ENCODE results near the gene CFAP299.
A peak's percentile ranks its signal among the peaks of the same experiment; 100 is the strongest.

Gene CFAP299

GRCh38 chr4:80452055-80452454 is 116.5 kb downstream of the CFAP299 start:
- no peak for TF ChIP-seq Cebpa-rat (IDR thresholded peaks at IDR 0.05)
- H4K20me1 ChIP-seq = no peaks in the 10 kb centered on the region
- H3K4me1 ChIP-seq = no peaks in the 10 kb centered on the region
- peaks cover 8 to 38% (median 30%) of the 10 kb centered on the region in 11 experiments for H3K9me3 ChIP-seq (replicated peaks in 1 of 11)
- H3K27ac ChIP-seq = no peak overlapping the region
- H3K27me3 ChIP-seq = no peaks in the 10 kb centered on the region
- no peak overlapping the region for H3K9ac ChIP-seq
- H3K36me3 ChIP-seq = no peaks in the 10 kb centered on the region
- no peak overlapping the region for H3K4me2 ChIP-seq
- no peak overlapping the region for H3K4me3 ChIP-seq

- Histone ChIP-seq H3K27me3 (no peaks in the 10 kb centered on the region), H3K36me3 (no peaks in the 10 kb centered on the region), H3K4me3 (no peak overlapping the region), H3K4me2 (no peak overlapping the region), H3K9me3 (replicated peaks in 1 of 11) (peaks cover 8 to 32% (median 28%) of the 10 kb centered on the region in 11 experiments), H3K27ac (no peak overlapping the region), H3K9ac (no peak overlapping the region), H4K20me1 (no peaks in the 10 kb centered on the region), H3K4me1 (no peaks in the 10 kb centered on the region)
- TF ChIP-seq Cebpa-rat (IDR thresholded peaks at IDR 0.05) = no peak
Observed at GRCh38 chr4:80452768-80453167, 117.2 kb downstream of the CFAP299 start.

- no peak overlapping the region for H3K4me2 ChIP-seq
- H3K9ac ChIP-seq = no peak overlapping the region
Observed at GRCh38 chr4:80454040-80454439, 118.5 kb downstream of the CFAP299 start.

GRCh38 chr4:80454556-80454955 is 119.0 kb downstream of the CFAP299 start:
- Histone ChIP-seq H3K4me2 (no peak overlapping the region), H3K4me3 (no peak overlapping the region), H3K27ac (no peak overlapping the region), H3K4me1 (no peaks in the 10 kb centered on the region), H3K27me3 (no peaks in the 10 kb centered on the region), H3K9me3 (replicated peaks in 1 of 11) (peaks cover 8 to 31% (median 28%) of the 10 kb centered on the region in 11 experiments), H3K9ac (no peak overlapping the region), H3K36me3 (no peaks in the 10 kb centered on the region), H4K20me1 (no peaks in the 10 kb centered on the region)
- no peak for TF ChIP-seq Cebpa-rat (IDR thresholded peaks at IDR 0.05)

More at GRCh38 chr4:80454040-80454439, 118.5 kb downstream of the CFAP299 start:
- Histone ChIP-seq H3K9me3 (replicated peaks in 1 of 11) (peaks cover 8 to 31% (median 28%) of the 10 kb centered on the region in 11 experiments), H3K4me1 (no peaks in the 10 kb centered on the region), H4K20me1 (no peaks in the 10 kb centered on the region), H3K27me3 (no peaks in the 10 kb centered on the region), H3K4me3 (no peak overlapping the region), H3K36me3 (no peaks in the 10 kb centered on the region), H3K27ac (no peak overlapping the region)
- TF ChIP-seq Cebpa-rat (IDR thresholded peaks at IDR 0.05) = no peak

GRCh38 chr4:80459918-80460473 is 124.5 kb downstream of the CFAP299 start:
- Histone ChIP-seq H3K36me3 (no peaks in the 10 kb centered on the region), H3K4me1 (peaks cover 6 to 24% (median 19%) of the 10 kb centered on the region in 10 experiments; a peak in 16 of 20 replicates), H3K4me3 (no peak overlapping the region), H4K20me1 (no peaks in the 10 kb centered on the region), H3K9ac (no peak overlapping the region), H3K4me2 (no peak overlapping the region), H3K27ac (no peak overlapping the region), H3K9me3 (replicated peaks in 1 of 11) (no peaks in the 10 kb centered on the region), H3K27me3 (no peaks in the 10 kb centered on the region)
- no peak for TF ChIP-seq Cebpa-rat (IDR thresholded peaks at IDR 0.05)

GRCh38 chr4:80461412-80461811 is 125.9 kb downstream of the CFAP299 start:
- H3K9ac ChIP-seq = no peak overlapping the region
- H3K36me3 ChIP-seq = no peaks in the 10 kb centered on the region
- no peaks in the 10 kb centered on the region for H4K20me1 ChIP-seq
- peaks cover 6 to 24% (median 19%) of the 10 kb centered on the region in 10 experiments; a peak in 16 of 20 replicates for H3K4me1 ChIP-seq
- no peaks in the 10 kb centered on the region for H3K9me3 ChIP-seq (replicated peaks in 1 of 11)
- no peaks in the 10 kb centered on the region for H3K27me3 ChIP-seq
- no peak for TF ChIP-seq Cebpa-rat (IDR thresholded peaks at IDR 0.05)
- peak overlapping the region in 5 of 11 experiments; percentile 11 to 62 (median 50); a peak in 5 of 22 replicates for H3K4me2 ChIP-seq
- H3K4me3 ChIP-seq = no peak overlapping the region
- H3K27ac ChIP-seq = no peak overlapping the region

GRCh38 chr4:80462621-80463091 is 127.1 kb downstream of the CFAP299 start:
- Histone ChIP-seq H3K4me1 (peaks cover 6 to 27% (median 19%) of the 10 kb centered on the region in 10 experiments; a peak in 16 of 20 replicates), H3K9me3 (replicated peaks in 1 of 11) (0 out of 22 replicates have a peak, but pooled peaks cover 0 to 4% (median 0%) of the 10 kb centered on the region in 11 experiments), H3K4me3 (peak overlapping the region in 9 of 10 experiments; percentile 5 to 52 (median 34); a peak in 12 of 20 replicates), H3K27me3 (no peaks in the 10 kb centered on the region), H3K9ac (peak overlapping the region in 8 of 11 experiments; percentile 11 to 69 (median 40); a peak in 13 of 22 replicates), H3K27ac (peak overlapping the region; percentile 17 to 79 (median 62); a peak in 20 of 22 replicates), H3K4me2 (peak overlapping the region; percentile 34 to 62 (median 49); a peak in 20 of 22 replicates), H4K20me1 (no peaks in the 10 kb centered on the region), H3K36me3 (no peaks in the 10 kb centered on the region)
- no peak for TF ChIP-seq Cebpa-rat (IDR thresholded peaks at IDR 0.05)

DNA sequence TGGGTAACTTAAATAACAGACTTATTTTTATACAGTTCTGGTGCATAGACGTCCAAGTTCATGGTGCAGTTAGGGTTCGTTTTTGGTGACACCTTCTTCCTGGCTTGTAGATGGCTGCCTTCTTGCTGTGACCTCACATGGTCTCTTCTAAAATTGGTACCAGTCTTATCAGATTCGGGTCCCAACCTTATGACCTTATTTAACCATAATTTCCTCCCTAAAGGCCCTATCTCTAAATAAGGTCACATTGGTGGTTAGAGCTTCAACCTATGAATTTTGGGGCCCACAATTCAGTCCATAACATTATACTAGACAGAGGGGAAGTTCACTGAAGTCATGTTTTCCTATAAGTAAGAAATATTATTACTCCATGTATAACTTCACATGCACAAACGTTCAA is 128.0 kb downstream of the CFAP299 start:
- no peaks in the 10 kb centered on the region for H4K20me1 ChIP-seq
- H3K27ac ChIP-seq = peak overlapping the region in 5 of 11 experiments; percentile 62 to 79 (median 76); a peak in 5 of 22 replicates
- no peak for TF ChIP-seq Cebpa-rat (IDR thresholded peaks at IDR 0.05)
- no peak overlapping the region for H3K4me3 ChIP-seq
- H3K9ac ChIP-seq = no peak overlapping the region; a peak in 1 of 22 replicates
- no peaks in the 10 kb centered on the region for H3K36me3 ChIP-seq
- H3K27me3 ChIP-seq = no peaks in the 10 kb centered on the region
- peak overlapping the region in 10 of 11 experiments; percentile 34 to 62 (median 50); a peak in 15 of 22 replicates for H3K4me2 ChIP-seq
- H3K4me1 ChIP-seq = peaks cover 6 to 27% (median 20%) of the 10 kb centered on the region in 10 experiments; a peak in 17 of 20 replicates
- 0 out of 22 replicates have a peak, but pooled peaks cover 0 to 4% (median 0%) of the 10 kb centered on the region in 11 experiments for H3K9me3 ChIP-seq (replicated peaks in 1 of 11)

- Histone ChIP-seq H3K27ac (no peak overlapping the region), H4K20me1 (no peaks in the 10 kb centered on the region), H3K4me2 (no peak overlapping the region), H3K9me3 (replicated peaks in 1 of 11) (0 out of 22 replicates have a peak, but pooled peaks cover 0 to 4% (median 0%) of the 10 kb centered on the region in 11 experiments), H3K36me3 (no peaks in the 10 kb centered on the region), H3K4me3 (no peak overlapping the region), H3K4me1 (peaks cover 12 to 27% (median 23%) of the 10 kb centered on the region in 10 experiments; a peak in 17 of 20 replicates), H3K9ac (no peak overlapping the region), H3K27me3 (no peaks in the 10 kb centered on the region)
- TF ChIP-seq Cebpa-rat (IDR thresholded peaks at IDR 0.05) = no peak
Observed at GRCh38 chr4:80465238-80465637, 129.7 kb downstream of the CFAP299 start.

All from BLaER1 treated with 17β-estradiol and CSF1 and Interleukin-3, amounts not matched to agents 10 nM and 100 nM (cell line).